IPS-18c (cell line): ENCODE results near the gene JCAD.
"Not testable (repeated sequence)": the region's sequence is repeated elsewhere in the genome, so short reads cannot be mapped to it uniquely, and the experiment has no call there.

Experiments
- H3K4me3 ChIP-seq: 2 replicates; pipeline ENCODE4 v1.7.0; 2013; ENCODE audit warnings: low read depth, mild to moderate bottlenecking, low read length, moderate library complexity; ENCODE audit not compliant: insufficient read depth
- H3K9me3 ChIP-seq: one replicate; pipeline ENCODE4 v1.6.1; 2013; ENCODE audit warnings: mild to moderate bottlenecking, low read length, moderate library complexity; ENCODE audit not compliant: control insufficient read depth, insufficient read depth

The JCAD gene

GRCh38 chr10:30036811-30037210, 22.6 kb downstream of the JCAD start:
- Histone ChIP-seq H3K4me3 (no peak overlapping the region), H3K9me3 (no peaks in the 10 kb centered on the region)

- Histone ChIP-seq H3K9me3 (no peaks in the 10 kb centered on the region), H3K4me3 (no peak overlapping the region)
Observed at GRCh38 chr10:30036341-30036740, 23.0 kb downstream of the JCAD start.

GRCh38 chr10:30034433-30035137, 24.8 kb downstream of the JCAD start:
- Histone ChIP-seq H3K9me3 (no peaks in the 10 kb centered on the region), H3K4me3 (no peak overlapping the region)

- H3K4me3 ChIP-seq = no peak overlapping the region
- H3K9me3 ChIP-seq = no peaks in the 10 kb centered on the region
Observed at GRCh38 chr10:30032125-30032524, 27.3 kb downstream of the JCAD start.

- no peaks in the 10 kb centered on the region for H3K9me3 ChIP-seq
Observed at GRCh38 chr10:30029872-30030256, 29.5 kb downstream of the JCAD start.

GRCh38 chr10:30029164-30029871, 30.1 kb downstream of the JCAD start:
- H3K4me3 ChIP-seq = no peak overlapping the region
- no peaks in the 10 kb centered on the region for H3K9me3 ChIP-seq

More at GRCh38 chr10:30029872-30030256, 29.5 kb downstream of the JCAD start:
- no peak overlapping the region for H3K4me3 ChIP-seq

GRCh38 chr10:30028738-30029030, 30.7 kb downstream of the JCAD start:
- H3K9me3 ChIP-seq = no peaks in the 10 kb centered on the region
- no peak overlapping the region for H3K4me3 ChIP-seq

GRCh38 chr10:30028006-30028737, 31.2 kb downstream of the JCAD start:
- no peaks in the 10 kb centered on the region for H3K9me3 ChIP-seq
- H3K4me3 ChIP-seq = no peak overlapping the region

GRCh38 chr10:30027057-30028005, 32.1 kb downstream of the JCAD start:
- Histone ChIP-seq H3K4me3 (no peak overlapping the region), H3K9me3 (no peaks in the 10 kb centered on the region)

GRCh38 chr10:30026578-30026977, 32.8 kb downstream of the JCAD start:
- Histone ChIP-seq H3K4me3 (no peak overlapping the region), H3K9me3 (no peaks in the 10 kb centered on the region)

- Histone ChIP-seq H3K9me3 (no peaks in the 10 kb centered on the region), H3K4me3 (no peak overlapping the region)
Observed at GRCh38 chr10:30026080-30026479, 33.3 kb downstream of the JCAD start.

- H3K9me3 ChIP-seq, H3K4me3 ChIP-seq: not testable (repeated sequence)
Observed at GRCh38 chr10:30025428-30025827, 34.0 kb downstream of the JCAD start.

GRCh38 chr10:30022590-30022989, 36.8 kb downstream of the JCAD start:
- H3K9me3 ChIP-seq = no peaks in the 10 kb centered on the region

GRCh38 chr10:30019468-30019867, 39.9 kb downstream of the JCAD start:
- no peaks in the 10 kb centered on the region for H3K9me3 ChIP-seq
- no peak overlapping the region for H3K4me3 ChIP-seq

More at GRCh38 chr10:30022590-30022989, 36.8 kb downstream of the JCAD start:
- no peak overlapping the region for H3K4me3 ChIP-seq

- Histone ChIP-seq H3K4me3 (no peak overlapping the region), H3K9me3 (no peaks in the 10 kb centered on the region)
Observed at GRCh38 chr10:30018496-30018895, 40.9 kb downstream of the JCAD start.

- Histone ChIP-seq H3K9me3 (no peaks in the 10 kb centered on the region), H3K4me3 (no peak overlapping the region)
Observed at GRCh38 chr10:30017966-30018365, 41.4 kb downstream of the JCAD start.

GRCh38 chr10:30017556-30017955, 41.8 kb downstream of the JCAD start:
- no peak overlapping the region for H3K4me3 ChIP-seq
- H3K9me3 ChIP-seq = no peaks in the 10 kb centered on the region
